H1 (cell line): ENCODE results near the gene POLN. TPM values are rescaled to one million over a fixed set of nuclear protein-coding genes. Genes with fewer than 3 reads are reported as not detected.

Experiments
- BACH1 ChIP-seq: IDR thresholded peaks from 2 replicates; pipeline ENCODE4 v1.6.1; 2012; ENCODE audit warnings: low read length, improper control_type of control experiment
- BRCA1 ChIP-seq: IDR thresholded peaks from 2 replicates; pipeline ENCODE4 v1.6.1; 2012; ENCODE audit warnings: low read depth, low read length, improper control_type of control experiment
- polyA plus RNA-seq, 7 experiments: library from polyadenylated mRNA; depleted of rRNA in 3 of 7; stranded (reverse) in 5 of 7; unstranded in 2 of 7; fragments of >200 nt in 5 of 7; fragments of 200-250 nt in 2 of 7; gene quantifications; 1 replicate in 5 of 7; 2 replicates in 1 of 7; 4 replicates in 1 of 7; pipeline versions ENCODE4 v1.2.1 to v1.2.3, GENCODE V29; 2011 to 2013; ENCODE audit warnings: missing spikeins in 2 of 7, mixed read lengths in 2 of 7
- total RNA-seq: library from RNA; stranded (reverse); fragmentation: NEBNext Ultra II Directional; extraction: Animal tissue kit (Norgen Biotek cat#: 25700); gene quantifications from 2 replicates; pipeline ENCODE4 v1.2.1, GENCODE V29; 2021

Gene POLN
- total and polyA plus RNA-seq, 2 of the 8 experiments (the other 6 are each of a cell fraction or from before 2014, with no cell fraction given), result 0.98 to 1.5 TPM

DNA sequence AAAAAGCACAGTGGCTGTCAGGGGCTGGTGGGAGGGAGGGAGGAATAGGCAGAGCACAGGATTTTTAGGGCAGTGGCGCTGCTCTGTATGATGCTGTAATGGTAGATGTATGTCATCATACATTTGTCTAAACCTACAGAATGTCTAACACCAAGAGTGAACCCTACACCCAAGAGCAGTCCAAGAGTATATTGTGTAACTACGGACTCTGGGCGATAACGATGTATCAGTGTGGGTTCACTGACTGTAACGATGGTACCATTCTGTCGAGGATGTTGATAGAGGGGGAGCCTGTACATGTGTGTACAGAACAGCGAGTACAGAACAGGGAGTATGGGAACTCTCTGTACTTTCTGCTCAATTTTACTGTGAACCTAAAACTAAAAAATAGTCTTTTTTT lies 76.5 kb downstream of the POLN start (continued):
- TF ChIP-seq BRCA1 (no peak), BACH1 (no peak)
